Measurements from ENCODE around the gene PDIA5. TPM values are rescaled to one million over a fixed set of nuclear protein-coding genes. Genes with fewer than 3 reads are reported as not detected.

Gene PDIA5
- total and polyA plus RNA-seq, 2 of the 4 experiments (the other 2 are of a cell fraction) = 19.4 to 42.0 TPM

- Histone ChIP-seq H3K18ac (ENCODE audit: low read depth, low read length) (no peak overlapping the region), H3K4me2 (ENCODE audit: low read depth, low read length) (no peak overlapping the region), H3K9me1 (ENCODE audit: insufficient read depth, low read length) (peaks cover 8% of the 10 kb centered on the region; the same call in 1 of the 2 replicates), H3K23ac (ENCODE audit: low read depth, low read length) (no peak overlapping the region), H2BK15ac (ENCODE audit: low read depth, low read length) (no peak overlapping the region), H2BK5ac (ENCODE audit: low read depth, low read length, poor library complexity, severe bottlenecking) (no peak overlapping the region), H3K9ac (ENCODE audit: low read depth, low read length) (no peak overlapping the region), H2AK9ac (replicated peaks; ENCODE audit: low read depth, low read length, poor library complexity) (no peak overlapping the region), H3K27me3 (ENCODE audit: control insufficient read depth, insufficient read depth, low read length) (no peaks in the 10 kb centered on the region), H4K91ac (ENCODE audit: insufficient read depth, low read depth, low read length) (no peak overlapping the region), H2AK5ac (ENCODE audit: low read depth, low read length) (no peak overlapping the region), H2BK120ac (ENCODE audit: low read depth, low read length) (no peak overlapping the region), H3K56ac (ENCODE audit: extremely low read depth, insufficient read depth, low read length) (no peak overlapping the region), H3K27ac (ENCODE audit: insufficient read depth, low read length) (no peak overlapping the region), H4K8ac (ENCODE audit: low read depth in 2 of 2, low read length in 2 of 2) (no peak overlapping the region), H3K4ac (ENCODE audit: low read depth, low read length) (no peak overlapping the region), H3K14ac (replicated peaks; ENCODE audit: low read depth, low read length) (no peak overlapping the region), H2BK20ac (ENCODE audit: low read depth, low read length) (no peak overlapping the region), H4K5ac (ENCODE audit: low read depth, low read length) (no peak overlapping the region), H3K4me1 (ENCODE audit: control insufficient read depth, insufficient read depth, low read length) (no peaks in the 10 kb centered on the region), H4K20me1 (ENCODE audit: insufficient read depth, low read length) (no peaks in the 10 kb centered on the region), H3K79me1 (ENCODE audit: low read depth in 1 of 2, low read length in 2 of 2) (peaks cover 0 to 7% of the 10 kb centered on the region in 2 experiments; a peak in 1 of 4 replicates), H3K9me3 (ENCODE audit: control insufficient read depth, insufficient read depth, low read length) (no peaks in the 10 kb centered on the region), H3K4me3 (ENCODE audit: insufficient read depth, low read depth, low read length) (no peak overlapping the region), H3K36me3 (ENCODE audit: control insufficient read depth, insufficient read depth, low read length) (peaks cover 50% of the 10 kb centered on the region), H2AFZ (replicated peaks; ENCODE audit: low read length, poor library complexity) (no peak overlapping the region)
- TF ChIP-seq SMC3 (IDR thresholded peaks at IDR 0.05; ENCODE audit: low read depth, low read length) (no peak), CEBPB (IDR thresholded peaks at IDR 0.05; ENCODE audit: low read depth, low read length) (no peak), POLR2A (IDR thresholded peaks at IDR 0.05; ENCODE audit: low read depth, low read length) (no peak), RFX5 (IDR thresholded peaks at IDR 0.05; ENCODE audit: low read depth, low read length) (no peak), NFE2L2 (IDR thresholded peaks at IDR 0.05; ENCODE audit: low read depth, low read length) (no peak), MXI1 (IDR thresholded peaks at IDR 0.05; ENCODE audit: borderline replicate concordance, low read depth, low read length) (no peak), RCOR1 (IDR thresholded peaks at IDR 0.05; ENCODE audit: insufficient replicate concordance, low read length) (no peak), MAFK (IDR thresholded peaks at IDR 0.05; ENCODE audit: low read depth, low read length) (no peak), ELK1 (IDR thresholded peaks at IDR 0.05; ENCODE audit: borderline replicate concordance, low read depth, low read length) (no peak), CHD1 (IDR thresholded peaks at IDR 0.05; ENCODE audit: low read depth, low read length) (no peak), USF2 (IDR thresholded peaks at IDR 0.05; ENCODE audit: low read depth, low read length) (no peak), RAD21 (IDR thresholded peaks at IDR 0.05; ENCODE audit: low read length) (no peak), CTCF (conservative IDR thresholded peaks at IDR 0.05; ENCODE audit: low read depth, low read length) (no peak)
- dilution Hi-C loops (cut with HindIII; ENCODE audit: low sequenced_read_pairs, unreplicated experiment) = no loop called here
- ATAC-seq (ENCODE audit: low read depth) = no peak
- POLR2A ChIA-PET (ENCODE audit: unreplicated experiment) = no interaction called here
- WGBS, 2 experiments (ENCODE audit: extremely low coverage in 2 of 2, insufficient read length in 1 of 2) = no CpG with 5 or more reads among the region's 7 CpGs
- DNase-seq = no peak
- CTCF ChIA-PET = interaction anchor here (0.6 kb wide), 1 partner anchor 149 kb away, joined by 5 read pairs; no protein-coding TSS in a partner anchor
- no TSS peak for BruUV-seq (replicated peaks)
- intact Hi-C loops (cut with micrococcal nuclease) = no loop called here
- in situ Hi-C loops (cut with MboI; ENCODE audit: low sequenced_read_pairs) = no loop called here
Measured at GRCh38 chr3:123129532-123129931, 62.7 kb downstream of the PDIA5 start.
